NCI-H1436 treated with DMSO at 0.1 percent for 48 hours (cell line): ENCODE data around the gene CCL4L2.
"Not testable (repeated sequence)": the region's sequence is repeated elsewhere in the genome, so short reads cannot be mapped to it uniquely, and the experiment has no call there.

Experiments
- DNase-seq: peaks from one replicate; lab custom pipeline; 2025; lab: John Stamatoyannopoulos, UW

Gene CCL4L2

DNA sequence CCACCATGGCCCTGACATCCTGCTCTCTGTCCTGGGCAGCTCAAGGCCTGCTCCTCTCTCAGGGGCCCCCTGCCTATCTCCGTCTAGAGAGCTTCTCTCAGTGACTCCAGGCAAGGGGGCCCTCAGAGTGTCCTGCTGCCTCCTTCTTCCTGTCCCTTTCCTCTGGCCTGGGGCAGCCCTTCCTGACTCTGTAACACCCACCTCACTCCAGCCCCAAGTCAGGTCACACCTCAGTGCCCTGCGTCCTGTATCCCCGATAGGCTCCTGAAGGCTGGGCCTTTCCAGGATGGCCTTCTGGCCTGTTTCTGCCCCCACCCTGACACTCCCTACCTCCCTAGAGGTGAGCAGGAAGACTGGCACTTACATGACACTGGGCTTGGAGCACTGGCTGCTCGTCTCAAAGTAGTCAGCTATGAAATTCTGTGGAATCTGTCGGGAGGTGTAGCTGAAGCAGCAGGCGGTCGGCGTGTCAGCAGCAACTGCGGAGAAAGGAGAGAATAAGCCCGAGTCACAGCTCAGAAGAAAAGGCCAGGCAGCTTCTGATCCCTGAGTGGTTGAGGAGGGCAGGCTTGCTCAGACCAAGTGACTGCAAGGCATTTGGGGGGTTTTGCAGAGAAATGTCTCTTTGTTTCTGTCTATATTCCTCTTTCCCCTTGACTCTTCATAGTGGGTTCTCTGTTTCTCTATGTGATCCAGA is 15.3 kb upstream of the CCL4L2 start:
- no peak for DNase-seq

DNA sequence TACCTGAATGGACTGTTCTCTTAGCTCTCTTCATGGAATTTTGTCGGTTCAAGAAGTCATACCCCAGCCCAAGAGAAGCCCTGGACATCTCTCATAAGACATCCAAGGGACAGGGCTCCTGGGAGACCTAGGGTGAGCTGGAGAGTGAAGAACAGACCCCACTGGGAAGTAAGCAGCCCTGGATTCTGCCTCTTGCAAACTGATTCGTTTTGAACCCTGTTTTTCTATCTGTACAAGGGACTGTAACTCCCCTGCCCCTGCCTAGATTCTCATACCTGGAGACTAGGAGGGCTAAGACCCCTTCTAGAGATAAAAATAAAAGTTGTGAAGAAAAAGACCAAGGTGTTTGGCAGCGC is 14.8 kb upstream of the CCL4L2 start:
- no peak for DNase-seq

DNA sequence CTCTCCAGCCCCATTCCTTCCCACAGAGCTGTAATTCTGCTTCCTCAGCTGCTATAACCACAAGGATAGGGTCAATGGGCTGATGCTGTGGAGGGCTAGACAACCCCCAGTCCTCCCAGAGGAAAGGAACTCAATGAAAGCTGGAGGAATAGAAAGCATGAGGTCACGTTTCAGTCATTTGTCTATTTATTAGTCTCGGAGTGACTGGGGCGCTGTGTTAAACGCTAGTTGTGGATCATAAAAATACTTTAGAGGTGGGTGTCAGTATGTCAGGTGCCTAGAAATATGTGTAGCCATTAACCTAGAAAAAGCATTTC is 13.5 kb upstream of the CCL4L2 start:
- no peak for DNase-seq

DNA sequence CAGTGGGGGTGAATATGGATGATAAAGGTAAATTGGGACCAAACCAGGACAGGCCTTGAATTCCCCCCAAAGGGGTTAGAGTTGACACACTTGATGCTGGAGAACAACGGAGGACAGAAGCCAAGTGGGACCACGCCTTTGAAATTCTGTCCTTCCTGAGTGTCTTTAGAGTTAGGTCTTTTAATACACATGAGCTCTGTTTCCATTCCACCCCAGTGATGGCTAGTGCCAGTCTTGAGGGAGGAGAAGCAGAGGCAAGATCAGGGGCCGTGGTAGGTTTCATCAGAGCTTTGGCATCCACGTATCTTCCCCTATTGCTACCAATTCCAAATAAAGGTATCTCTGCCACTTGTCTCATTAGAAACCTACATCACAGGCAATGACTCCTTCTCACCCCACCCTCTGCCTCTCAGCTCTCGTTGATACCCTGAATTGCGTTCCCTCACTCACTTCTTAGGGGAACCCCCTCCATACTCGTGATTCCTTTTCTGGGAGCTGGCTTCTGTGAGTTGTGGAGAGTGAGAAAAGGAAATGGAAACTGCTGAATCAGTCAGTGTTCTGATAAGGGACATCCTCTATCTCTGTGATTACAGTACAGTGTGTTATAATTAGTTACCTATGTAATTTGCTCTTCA is 11.9 kb upstream of the CCL4L2 start:
- no peak for DNase-seq

DNA sequence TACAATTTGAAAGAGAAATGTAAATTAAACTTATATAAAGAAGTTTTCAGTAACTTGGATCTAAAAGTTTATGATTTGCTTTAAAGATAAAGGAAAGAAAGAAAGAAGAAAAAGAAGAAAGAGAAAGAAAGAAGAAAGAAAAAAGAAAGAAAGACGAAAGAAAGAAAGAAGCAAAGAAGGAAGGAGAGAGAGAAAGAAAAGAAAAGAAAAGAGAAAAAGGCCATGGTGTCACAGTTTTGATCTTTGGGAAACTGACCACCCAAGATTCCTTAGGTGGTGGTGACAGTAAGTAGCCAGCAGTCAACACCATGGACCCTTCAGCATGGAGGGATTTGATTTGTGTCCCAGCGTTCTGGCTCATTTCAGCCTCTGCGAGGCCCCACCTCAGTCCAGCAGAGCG is 9.8 kb upstream of the CCL4L2 start:
- DNase-seq, result not testable (repeated sequence)

DNA sequence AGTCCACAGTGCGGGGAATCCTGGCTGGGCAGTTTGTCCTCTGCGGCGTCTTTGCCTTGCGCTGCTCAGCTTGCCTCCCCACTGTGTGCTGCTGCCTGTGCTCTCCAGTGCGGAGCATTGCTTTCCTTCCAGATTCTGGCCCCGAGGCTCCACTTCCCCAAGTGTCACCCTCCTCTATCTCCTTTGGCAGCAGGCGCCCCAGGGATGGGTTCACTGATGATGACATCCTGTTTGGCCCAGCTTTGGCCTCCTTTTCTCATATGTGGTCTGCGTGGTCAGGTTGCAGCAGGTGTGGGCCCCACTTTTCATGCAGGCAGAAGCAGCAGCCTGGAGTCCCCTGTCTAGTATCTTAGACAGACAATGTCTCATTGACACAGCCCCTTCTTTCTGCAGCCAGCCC is 9.4 kb upstream of the CCL4L2 start:
- DNase-seq, result not testable (repeated sequence)

DNA sequence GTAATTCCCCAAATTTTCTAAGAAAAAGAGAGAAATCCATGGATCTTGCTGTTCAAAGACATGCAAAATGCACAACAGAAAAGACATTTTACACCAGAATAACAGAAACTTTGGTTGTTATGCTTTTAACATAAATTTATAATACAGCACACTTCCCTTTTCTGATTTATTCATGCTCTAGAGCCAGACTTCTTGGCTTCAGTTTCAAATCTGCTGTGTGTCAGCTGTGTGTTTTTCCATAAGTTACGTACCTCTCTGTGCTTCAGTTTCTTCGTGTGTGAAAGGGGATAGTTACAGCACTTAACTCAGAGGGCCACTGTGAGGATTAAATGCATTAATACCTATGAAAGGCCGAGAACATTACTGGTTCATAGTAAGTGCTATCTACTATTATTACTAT is 7.5 kb upstream of the CCL4L2 start:
- DNase-seq, result no peak

DNA sequence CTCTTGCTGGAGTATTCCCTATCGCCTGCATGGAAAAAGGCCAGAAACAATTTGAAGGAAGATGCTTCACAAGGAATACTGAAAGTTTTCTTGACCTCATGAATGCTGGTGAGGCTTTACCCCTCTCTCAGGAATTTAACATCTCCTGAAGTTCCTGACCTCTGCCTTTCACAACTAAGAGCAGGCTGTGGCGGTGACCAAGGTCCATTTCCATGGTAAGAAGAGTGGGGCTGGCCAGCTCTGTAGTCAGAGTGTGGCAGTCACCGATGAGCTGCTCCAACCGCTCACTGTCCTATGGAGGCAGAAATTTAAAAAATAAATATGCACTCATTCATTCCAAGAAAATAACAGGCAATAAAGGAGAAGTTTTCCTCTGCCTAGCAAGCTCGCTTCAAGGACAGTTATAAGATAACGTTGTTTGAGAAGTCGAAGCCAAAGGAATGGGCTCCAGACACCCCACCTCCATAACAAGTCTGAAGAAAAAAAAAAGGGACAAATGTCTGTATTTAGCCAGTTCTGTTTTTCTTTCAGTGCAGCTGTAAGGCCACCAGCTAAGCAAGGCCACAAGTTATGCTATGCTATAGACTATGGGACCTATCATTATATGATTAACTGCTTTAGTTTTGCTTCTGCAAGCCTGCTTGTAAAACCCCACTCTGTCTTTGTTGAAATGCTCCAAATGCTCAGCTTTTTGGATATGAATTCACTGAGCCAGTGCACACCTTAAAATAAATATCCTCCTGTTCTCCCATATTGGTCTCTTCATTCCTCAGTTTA is 6.0 kb upstream of the CCL4L2 start:
- no peak for DNase-seq

DNA sequence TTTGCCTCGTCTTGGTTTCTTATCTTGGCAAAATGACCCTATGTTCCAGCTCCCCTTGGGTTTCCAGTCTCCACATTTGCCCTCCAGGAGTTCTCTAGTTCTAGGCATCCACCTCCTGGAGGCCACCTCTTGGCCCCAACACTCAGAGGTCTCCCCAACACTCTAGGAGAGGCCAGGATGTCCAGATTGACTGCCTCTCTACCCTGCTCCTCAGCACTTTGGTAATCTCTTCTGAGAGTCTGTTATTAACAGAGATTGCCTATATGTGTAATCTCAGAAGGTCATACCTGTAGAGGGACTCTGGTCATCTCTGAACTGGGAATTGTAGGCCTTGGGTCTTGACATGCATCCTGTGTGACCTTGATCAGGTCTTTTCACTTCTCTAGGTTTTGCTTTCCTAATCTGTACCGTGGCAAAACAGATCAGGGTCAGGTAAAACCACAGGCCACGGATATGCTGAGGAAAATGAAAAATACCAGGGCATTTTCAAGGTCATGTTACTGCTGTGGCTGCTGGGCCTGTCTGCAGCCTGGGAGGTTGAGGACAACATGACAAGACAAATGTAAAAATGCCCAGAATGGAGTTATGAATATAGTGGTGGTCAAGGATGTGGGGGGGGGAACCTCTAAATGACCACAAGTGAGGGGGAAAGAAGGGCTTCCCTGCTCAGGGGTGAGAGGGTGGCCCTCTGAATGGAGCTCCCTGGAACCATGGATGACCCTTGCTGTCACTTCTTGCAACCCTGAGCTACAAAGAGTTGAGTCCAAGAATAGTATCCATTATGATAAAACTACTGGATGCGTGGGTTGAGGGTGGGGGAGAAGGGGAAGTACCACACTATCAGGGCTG is 5.0 kb upstream of the CCL4L2 start:
- no peak for DNase-seq

DNA sequence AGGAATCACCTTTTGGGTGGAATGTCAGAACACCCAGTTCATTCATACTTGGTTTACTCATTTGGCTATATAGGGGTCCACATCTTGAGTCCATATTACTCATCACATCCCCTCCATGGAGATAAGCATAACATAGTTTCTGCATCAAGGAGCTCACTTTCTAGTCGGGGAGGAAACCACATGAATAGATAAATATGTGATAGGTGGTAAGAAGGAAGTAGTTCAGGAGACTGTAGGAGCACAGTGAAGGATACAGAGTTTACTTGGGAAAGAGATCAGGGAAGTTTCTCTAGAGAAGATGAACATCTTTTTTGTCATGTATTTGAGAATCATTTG is 4.4 kb upstream of the CCL4L2 start:
- DNase-seq, result not testable (repeated sequence)

DNA sequence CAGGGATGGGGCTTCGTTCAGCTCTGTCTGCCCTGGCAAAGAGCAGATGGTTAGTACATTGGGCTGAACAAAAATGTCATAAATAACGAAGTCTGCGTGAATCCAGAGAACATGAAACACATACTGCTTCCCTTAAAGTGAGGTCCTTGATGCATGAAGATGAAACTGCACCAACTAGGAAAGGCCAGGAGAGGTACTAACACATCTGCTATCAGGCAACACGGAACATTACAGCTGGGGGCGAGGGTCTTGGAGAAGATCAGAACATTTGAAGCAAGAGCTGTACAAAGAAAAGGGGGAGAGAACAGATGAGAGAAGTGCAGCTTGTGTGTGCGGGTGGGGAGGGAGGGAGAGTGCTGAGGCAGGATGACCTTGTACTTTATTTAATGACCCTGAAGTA is 3.5 kb upstream of the CCL4L2 start:
- not testable (repeated sequence) for DNase-seq

DNA sequence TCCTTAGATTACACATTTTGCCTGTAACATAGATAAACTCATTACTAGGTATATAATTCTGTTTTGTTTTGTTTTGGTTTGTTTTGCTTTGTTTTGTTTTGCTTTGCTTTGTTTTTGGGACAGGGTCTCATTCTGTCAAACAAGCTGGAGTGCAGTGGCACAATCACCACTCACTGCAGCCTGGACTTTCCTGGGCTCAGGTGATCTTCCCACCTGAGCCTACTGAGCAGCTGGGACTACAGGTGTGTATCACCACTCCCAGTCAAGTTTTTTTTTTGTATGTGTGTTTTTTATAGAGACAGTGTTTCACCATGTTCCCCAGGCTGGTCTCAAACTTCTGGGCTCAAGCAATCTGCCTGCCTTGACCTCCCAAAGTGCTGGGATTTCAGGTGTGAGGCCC is 1.3 kb upstream of the CCL4L2 start:
- no peak for DNase-seq

DNA sequence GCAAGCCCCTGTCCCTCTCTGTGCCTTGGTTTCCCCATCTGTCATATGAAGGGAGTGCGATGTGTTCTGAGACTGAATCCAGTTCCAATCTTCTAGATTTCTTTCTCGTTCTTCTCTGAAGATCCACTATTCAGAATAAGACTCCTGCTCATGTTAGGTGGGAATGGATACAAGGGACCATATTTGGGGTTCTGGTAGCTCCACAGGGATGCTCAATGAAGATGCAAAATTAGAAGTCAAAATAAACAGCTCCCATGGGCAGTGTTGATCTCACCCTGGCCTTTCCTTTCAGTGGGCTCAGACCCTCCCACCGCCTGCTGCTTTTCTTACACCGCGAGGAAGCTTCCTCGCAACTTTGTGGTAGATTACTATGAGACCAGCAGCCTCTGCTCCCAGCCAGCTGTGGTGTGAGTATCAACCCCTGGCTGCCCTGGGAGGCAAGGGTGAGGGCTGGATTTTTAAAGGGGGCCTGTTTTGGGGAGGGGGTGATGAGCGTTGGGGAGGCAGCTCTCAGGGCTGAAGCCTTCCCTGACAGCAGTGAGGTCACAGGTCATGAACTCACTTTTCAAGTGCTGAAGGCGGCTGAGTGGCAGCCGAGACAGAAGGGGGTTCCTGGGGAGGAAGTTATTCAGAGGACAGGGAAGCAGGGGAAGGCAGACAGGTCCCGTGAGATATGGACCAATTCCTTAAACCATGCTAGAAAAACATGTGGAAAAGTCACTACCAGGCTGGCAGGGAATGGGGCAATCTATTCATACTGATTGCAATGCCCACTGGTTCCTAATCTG is 815 bp downstream of the CCL4L2 start:
- not testable (repeated sequence) for DNase-seq

DNA sequence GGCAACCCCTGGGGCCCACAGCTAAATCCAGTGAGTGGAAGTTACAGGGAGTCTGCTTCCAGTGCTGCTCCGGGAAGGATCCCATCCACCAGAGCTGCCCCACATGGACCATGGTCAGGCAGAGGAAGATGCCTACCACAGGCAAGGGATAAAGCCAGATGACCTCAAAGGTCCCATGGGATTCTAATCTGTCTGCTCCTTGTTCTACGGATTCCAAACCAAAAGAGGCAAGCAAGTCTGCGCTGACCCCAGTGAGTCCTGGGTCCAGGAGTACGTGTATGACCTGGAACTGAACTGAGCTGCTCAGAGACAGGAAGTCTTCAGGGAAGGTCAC is 1.4 kb downstream of the CCL4L2 start:
- DNase-seq, result no peak

DNA sequence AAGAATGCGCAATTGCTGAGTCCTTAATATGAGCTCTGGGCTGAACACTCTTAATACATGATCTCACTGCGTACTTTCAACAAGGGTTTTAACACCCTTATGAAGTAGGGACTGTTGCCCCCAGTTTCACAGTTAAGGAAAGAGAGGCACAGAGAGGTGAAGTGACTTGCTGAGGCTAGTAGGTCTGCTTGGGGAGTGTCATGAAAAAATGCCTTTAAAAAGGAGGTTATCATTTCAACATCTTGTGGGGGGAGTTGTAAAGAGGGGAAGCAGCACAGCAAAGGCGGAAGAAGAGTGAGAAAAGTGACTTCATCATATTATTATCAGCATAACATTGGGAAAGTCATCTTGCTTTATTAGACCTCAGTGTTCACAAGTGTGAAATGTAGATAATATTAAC is 2.1 kb downstream of the CCL4L2 start:
- no peak for DNase-seq

DNA sequence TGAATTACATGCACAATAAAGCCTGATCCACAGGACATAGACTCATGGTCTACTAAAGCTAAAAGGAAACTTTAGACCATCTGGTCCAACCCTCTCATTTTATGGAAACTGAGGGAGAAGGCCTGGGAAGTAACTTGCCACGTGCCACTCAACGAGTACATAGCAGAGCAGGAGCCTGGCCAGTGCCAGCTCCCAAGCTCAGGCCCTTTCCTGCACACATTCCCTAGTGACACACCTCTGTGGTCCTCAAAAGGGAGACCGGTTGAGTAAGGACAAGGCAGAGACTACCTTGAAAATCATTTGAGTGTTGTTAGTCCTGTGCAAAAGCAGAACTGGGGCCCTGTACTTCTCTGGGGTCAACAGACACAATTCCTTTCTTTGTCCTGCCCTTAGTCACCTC is 2.8 kb downstream of the CCL4L2 start:
- DNase-seq, result no peak

DNA sequence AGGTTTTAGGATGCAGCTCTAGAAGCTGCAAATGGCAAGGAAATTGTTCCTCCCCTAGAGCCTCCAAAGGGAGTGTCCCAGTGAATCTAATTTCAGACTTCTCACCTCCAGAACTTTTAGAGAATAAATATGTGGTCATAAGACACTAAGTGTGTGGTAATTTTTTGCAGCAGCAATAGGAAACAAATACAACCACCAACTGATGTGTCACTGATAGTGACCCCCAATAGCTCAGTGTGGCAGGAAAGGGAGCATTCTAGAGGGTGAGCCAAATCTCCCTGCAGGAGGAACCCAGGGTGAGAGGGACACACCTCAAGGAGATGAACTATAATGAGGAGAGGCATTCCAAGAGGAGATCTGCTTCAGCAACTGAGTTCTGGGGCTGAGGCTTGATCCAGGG is 4.1 kb downstream of the CCL4L2 start:
- DNase-seq, result no peak

DNA sequence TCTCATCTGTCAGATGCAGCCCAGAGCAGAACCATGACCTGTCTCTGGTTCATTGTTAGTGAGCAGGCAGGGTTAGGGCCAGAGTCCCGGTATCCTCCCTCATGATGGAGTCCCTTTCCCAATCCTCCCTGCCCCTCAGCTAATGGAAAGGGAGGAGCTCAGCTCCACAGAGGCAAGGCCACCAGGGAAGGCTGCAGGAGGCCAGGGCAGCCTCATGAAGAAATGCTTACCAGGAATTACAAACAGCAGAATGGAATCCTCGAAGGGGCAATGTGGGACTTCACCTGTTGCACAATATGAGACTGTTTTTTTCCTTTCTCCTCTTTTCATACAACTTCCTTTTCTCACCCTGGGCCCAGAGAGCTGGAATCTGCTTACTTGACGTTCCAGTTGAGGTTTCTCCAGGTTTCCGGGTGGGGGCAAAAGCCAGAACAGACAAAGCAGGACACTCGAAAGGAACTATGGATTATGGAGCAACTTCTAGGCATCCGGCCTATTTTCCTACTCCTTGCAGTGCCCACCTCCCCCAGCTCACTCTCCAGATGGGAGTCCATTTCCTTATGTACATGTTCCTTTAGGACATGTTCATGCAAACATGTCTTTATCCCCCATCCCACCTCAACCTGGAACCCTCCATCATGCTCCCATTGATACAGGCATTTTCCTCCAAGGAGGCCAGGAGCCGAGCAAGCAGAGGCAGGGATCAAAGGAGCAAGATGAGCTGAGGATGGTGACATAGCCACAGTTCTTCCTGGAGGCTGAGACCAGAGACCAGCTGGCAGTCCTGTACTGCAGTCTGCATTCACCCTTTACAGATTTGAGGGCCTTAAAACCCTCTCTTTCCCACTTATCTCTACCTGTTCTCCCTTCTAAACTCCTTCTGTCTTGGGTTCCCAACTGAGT is 4.8 kb downstream of the CCL4L2 start:
- DNase-seq, result not testable (repeated sequence)

DNA sequence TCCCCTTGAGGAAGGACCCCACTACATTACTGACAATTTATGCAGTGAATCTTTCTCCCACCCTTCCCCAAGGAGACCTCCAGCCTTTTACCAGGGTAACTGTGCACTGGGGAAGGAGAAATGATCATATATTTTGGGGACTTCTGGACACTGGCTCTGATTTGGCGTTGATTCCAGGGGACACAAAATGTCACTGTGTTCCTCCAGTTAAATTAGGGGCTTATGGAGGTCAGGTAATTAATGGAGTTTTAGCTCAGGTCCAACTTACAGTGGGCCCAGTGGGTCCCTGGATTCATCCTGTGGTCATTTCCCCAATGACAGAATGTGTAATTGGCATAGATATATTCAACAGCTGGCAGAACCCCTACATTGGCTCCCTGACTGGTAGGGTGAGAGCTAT is 8.7 kb downstream of the CCL4L2 start:
- not testable (repeated sequence) for DNase-seq

DNA sequence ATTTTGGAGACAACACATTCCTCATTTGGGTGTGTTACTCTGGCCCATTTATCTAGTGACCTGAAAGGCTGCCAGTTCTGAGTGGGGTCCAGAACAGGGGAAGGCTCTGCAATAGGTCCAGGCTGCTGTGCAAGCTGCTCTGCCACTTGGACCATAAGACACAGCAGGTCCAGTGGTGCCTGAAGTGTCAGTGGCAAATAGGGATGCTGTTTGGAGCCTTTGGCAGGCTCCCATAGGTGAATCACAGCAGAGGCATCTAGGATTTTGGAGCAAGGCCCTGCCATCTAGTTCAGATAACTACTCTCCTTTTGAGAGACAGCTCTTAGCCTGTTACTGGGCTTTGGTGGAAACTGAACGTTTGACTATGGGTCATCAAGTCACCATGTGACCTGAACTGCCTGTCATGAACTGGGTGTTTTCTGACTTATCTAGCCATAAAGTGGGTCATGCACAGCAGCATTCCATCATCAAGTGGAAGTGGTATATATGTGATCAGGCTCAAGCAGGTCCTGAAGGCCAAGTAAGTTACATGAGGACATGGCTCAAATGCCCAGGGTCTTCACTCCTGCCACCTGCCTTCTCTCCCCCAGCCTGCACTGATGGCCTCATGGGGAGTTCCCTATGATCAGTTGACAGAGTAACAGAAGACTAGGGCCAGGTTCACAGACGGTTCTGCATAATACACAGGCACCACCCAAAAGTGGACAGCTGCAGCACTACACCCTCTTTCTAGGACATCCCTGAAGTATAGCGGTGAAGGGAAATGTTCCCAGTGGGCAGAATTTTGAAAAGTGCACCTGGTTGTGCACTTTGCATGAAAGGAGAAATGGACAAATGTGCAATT is 10.1 kb downstream of the CCL4L2 start:
- DNase-seq, result not testable (repeated sequence)
